NCI-H2081 treated with DMSO at 0.1 percent for 48 hours (cell line): ENCODE measurements around the gene ZC3H13.

Experiments used
- DNase-seq: peaks from one replicate; lab custom pipeline; 2025; lab: John Stamatoyannopoulos, UW

The ZC3H13 gene

GRCh38 chr13:45940061-45940460 lies 112.5 kb downstream of the ZC3H13 start:
- no peak for DNase-seq

GRCh38 chr13:45936621-45937020 lies 115.9 kb downstream of the ZC3H13 start:
- DNase-seq: no peak

GRCh38 chr13:45934283-45934682 lies 118.3 kb downstream of the ZC3H13 start:
- DNase-seq: no peak

GRCh38 chr13:45933203-45933908 lies 119.2 kb downstream of the ZC3H13 start:
- DNase-seq: no peak

GRCh38 chr13:45932676-45933075 lies 119.9 kb downstream of the ZC3H13 start:
- DNase-seq: no peak

- no peak for DNase-seq
Observed at GRCh38 chr13:45932172-45932571, 120.4 kb downstream of the ZC3H13 start.

GRCh38 chr13:45931211-45931610 lies 121.3 kb downstream of the ZC3H13 start:
- no peak for DNase-seq

GRCh38 chr13:45930177-45930576 lies 122.4 kb downstream of the ZC3H13 start:
- no peak for DNase-seq

GRCh38 chr13:45928843-45929242 lies 123.7 kb downstream of the ZC3H13 start:
- no peak for DNase-seq

GRCh38 chr13:45928176-45928575 lies 124.4 kb downstream of the ZC3H13 start:
- DNase-seq: no peak

- no peak for DNase-seq
Observed at GRCh38 chr13:45926741-45927140, 125.8 kb downstream of the ZC3H13 start.

- no peak for DNase-seq
Observed at GRCh38 chr13:45925151-45925550, 127.4 kb downstream of the ZC3H13 start.

- DNase-seq: no peak
Observed at GRCh38 chr13:45921162-45921736, 131.3 kb downstream of the ZC3H13 start.

GRCh38 chr13:45918597-45918996 lies 133.9 kb downstream of the ZC3H13 start:
- DNase-seq: no peak

GRCh38 chr13:45917019-45917418 lies 135.5 kb downstream of the ZC3H13 start:
- DNase-seq: no peak

- no peak for DNase-seq
Observed at GRCh38 chr13:45915686-45916439, 136.7 kb downstream of the ZC3H13 start.

- no peak for DNase-seq
Observed at GRCh38 chr13:45909673-45910072, 142.9 kb downstream of the ZC3H13 start.

- DNase-seq: no peak
Observed at GRCh38 chr13:45909089-45909488, 143.5 kb downstream of the ZC3H13 start.

- no peak for DNase-seq
Observed at GRCh38 chr13:45907503-45907902, 145.0 kb downstream of the ZC3H13 start.
